Measurements from ENCODE around the gene GFRA4.

Gene GFRA4, protein sequence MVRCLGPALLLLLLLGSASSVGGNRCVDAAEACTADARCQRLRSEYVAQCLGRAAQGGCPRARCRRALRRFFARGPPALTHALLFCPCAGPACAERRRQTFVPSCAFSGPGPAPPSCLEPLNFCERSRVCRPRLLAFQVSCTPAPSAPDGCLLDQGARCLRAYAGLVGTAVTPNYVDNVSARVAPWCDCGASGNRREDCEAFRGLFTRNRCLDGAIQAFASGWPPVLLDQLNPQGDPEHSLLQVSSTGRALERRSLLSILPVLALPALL

DNA sequence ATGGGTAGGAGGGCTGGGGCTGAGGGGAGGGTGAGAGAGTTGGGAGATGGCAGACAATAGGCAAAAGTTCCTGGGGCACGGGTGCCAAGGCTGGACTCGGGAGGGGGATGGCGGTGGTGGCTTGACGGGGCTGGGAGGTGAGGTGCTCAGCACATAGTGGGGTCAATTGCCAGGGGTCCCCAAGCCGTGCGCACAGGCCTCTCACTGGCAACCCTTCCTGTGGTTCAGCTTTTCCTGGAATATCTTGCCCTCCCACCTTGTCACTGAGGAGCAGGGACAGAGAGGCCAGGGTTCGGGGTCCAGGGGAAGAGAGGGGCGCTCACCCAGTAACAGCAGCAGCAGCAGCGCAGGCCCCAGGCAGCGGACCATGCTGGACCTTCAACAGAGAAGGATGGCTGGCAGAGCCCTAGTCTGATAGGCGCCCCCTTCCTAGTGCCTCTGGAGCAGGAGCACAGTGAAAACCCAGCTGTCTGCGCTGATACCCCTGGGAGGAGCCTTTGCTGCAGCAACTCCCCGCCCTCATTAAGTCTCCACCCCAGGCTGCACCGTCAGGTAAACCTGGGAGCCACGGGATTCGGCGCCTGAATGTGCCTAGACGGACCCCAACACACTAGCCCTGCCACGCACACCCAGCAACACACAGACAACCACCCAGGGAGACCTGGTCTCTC is at the start of gene GFRA4:
Gene GFRA4 (minus strand): TSS at position 369 of the 671 bp plus-strand sequence. CDS start 0 bp downstream, at position 369.
- no peak for DNase-seq (ENCODE audit: low read depth in 1 of 2, low spot score in 1 of 2)

DNA sequence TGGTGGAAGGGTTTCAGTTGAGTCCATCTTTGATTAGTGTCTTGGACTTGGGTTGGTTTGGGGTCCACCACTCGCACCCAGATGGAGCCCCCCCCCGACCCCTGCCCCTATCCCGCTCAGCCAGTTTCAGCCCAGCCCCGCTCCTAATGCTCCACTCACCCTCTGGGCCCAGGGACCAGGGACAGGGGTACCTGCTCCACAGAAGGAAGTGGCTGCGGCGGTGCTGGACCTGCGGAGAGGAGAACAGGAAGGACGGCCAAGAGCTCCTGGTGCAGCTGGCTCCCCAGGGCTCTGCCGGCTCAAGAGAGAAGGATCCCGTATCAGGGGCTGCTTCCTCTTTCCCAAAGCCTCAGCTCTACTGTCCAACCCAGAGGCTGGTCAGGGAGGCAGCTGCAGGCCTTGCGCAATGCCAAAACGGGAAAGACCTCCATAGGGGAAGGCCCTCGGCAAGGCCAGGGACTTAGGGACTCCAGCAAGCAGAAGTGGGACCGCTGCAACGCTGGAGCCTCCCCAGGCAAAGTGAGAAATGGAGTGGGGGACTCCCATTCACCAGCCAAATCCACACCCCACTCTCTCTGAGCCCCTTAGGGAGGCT is 49.2 kb upstream of the GFRA4 start, which contains the start of gene SIGLEC1:
Gene SIGLEC1 (minus strand): TSS at position 322 of the 595 bp plus-strand sequence. CDS start 5,472 bp downstream, outside the sequence.
- no peak for DNase-seq (ENCODE audit: low read depth in 1 of 2, low spot score in 1 of 2)

DNA sequence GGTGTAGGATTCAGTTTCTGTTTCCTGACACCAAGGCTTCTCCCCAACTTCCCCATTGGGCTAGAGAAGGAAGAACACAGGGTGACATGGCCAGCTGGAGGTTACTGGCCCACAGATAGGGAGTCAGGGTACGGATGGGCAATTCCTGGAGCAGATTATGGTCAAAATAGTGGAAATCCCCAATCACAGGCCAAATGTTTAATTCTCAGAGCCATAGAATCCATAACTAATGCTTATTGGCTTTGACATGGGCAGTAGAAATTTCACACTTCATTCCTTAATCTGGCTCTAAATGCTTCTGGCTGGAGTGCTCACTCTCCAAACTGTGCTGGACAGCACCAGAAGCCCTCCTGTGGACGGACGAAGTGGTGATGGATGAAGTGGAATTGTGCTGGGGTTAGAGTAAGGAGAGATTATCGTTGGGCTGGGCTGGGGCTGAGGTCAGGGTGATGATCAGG is 48.3 kb upstream of the GFRA4 start:
- DNase-seq (ENCODE audit: low read depth in 1 of 2, low spot score in 1 of 2), result no peak

DNA sequence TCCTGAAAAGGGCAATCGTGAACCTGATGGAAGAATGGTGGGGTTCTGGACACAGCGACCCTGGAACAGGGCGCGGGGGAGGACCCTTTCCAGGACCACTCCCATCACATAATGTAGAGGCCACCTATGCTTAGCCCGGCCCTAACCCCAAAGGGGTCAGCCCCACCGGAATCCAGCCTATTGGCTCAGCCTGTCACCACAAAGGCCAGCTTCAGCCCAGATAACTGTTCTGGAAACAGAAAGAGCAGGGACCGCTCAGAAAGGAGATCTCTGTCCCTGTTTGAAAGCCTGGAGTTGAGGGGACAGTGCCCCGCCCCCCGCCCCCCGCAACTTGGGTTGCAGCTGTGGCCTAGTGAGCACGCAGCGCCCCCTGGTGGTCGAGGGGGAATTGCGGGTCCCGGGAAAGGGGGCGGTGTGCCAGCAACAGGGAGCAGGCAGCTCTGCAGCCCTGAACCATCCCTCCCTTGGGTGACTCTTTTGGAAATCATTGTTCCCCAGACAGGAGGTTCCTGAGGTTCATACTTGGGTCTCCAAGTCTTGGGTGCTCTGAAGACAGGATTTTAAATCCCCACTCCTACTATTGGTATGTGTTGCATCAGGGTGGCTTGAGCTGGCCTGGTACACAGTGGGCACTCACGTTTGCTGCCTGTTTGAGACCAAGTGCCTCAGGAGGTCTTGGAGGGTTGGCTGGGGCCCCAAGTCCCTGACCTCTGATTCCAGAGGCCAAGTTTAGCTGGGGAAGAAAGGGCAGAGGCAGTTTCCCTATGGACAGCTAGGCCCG is 47.7 kb upstream of the GFRA4 start:
- DNase-seq (ENCODE audit: low read depth in 1 of 2, low spot score in 1 of 2), result peak; percentile 56 to 70

DNA sequence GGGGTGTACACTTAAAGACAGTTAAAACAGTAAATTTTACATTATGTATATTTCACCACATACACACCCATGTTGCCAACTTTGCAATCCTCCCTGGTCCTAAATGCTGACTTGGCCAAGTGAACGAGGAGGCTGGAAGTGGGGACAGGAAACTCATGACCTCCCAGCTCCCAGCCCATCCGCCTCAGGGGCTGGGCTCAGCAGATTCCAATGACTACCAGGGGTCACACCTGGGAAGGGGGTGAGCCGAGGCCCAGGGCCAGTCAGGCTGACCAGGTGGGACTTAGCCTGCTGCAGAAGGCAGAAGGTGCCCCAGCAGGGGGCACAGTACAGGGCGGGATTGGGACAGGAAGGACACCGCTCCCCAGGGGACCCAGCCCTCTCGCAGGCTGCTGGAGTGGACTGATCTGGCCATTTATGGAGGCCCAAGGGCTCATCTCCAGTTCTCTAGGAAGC is 46.8 kb upstream of the GFRA4 start:
- no peak for DNase-seq (ENCODE audit: low read depth in 1 of 2, low spot score in 1 of 2)

DNA sequence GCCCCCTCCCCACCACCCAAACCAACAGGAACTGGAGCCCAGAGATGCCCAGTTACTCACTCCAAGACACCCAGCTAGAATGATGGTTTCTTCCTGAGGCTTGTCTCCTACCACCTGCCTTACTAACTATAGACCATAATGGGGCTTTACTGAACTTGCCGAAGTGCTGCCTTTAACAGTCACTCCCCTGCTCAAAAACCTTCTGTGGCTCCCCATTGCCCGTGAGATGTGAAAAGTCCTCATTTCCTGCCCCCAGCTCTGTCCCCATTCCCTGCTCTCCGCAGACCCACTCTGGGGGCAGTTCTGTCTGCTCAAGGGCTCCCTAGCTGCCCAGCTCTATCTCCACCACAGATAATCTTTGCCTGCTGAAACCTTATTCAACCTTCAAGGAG is 44.3 kb upstream of the GFRA4 start:
- DNase-seq (ENCODE audit: low read depth in 1 of 2, low spot score in 1 of 2), result no peak

DNA sequence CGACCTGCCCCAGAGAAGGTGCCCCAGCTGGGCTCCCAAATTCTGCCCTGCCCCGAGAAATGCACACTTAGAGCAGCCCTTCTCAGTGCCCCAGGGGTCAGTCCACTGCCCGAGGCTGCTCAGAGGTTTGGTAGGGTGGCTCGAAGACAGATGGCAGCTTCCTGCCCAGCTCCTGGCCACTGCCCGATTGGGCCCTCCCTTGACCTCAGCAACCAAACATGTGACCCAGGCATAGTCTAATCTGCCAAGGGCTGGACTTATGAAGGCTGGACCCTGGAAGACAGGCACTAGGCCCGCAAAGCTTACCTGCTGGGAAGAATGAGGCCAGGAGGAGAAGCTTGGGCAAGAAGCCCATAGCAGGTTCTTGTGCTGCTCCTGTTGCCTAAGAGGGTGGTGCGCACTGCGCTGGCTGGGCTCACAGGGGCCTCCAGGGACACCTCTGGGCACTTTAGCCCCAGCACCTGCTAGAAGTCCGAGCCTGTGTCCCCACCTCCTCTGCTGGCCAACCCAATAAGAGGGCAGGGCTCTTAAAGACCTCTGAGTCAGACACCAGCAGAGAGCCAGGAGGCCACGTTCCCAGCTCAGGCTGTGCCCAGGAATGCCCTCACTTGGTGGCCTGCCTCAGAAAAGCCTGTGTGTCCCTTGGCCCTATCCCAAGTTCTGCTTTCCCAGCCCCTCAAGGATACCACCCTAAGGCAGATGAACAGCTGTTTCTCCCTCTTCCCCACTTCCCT is 43.7 kb upstream of the GFRA4 start:
- no peak for DNase-seq (ENCODE audit: low read depth in 1 of 2, low spot score in 1 of 2)

DNA sequence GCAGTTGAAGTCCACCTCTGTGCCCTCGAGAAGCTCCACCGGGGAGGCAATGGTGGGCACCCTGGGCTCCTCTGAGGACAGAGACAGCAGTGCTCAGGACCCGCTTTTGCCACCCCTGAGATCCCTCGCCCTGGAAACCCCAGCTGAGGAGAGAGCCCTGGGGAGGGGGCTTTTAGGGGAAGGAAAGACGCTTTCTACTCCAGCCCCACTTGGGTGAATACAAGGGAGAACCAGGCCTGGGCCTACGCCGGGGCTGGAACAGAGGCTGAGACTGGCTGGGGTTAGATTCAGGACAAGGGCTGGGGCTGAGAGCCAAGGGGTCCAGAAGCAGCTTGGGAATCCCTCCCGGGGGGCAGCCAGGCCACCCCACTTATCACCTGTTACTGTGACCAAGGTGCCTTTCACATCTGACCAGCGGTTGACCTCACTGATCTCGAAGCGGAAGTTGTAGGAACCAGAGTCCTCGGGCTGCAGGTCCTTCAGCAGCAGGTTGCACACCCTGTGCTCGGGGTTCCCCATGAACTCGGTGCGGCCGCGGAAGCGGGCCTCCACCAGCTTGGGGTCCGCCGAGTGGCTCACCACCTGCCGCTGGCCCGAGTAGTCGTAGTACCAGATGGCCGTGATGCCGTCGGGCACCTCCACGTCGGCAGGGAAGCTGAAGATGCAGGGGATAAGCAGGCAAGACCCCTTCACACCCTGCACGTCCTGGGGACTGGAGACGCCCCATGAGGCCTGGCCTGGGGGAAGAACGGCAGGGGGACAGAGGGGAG is 43.0 kb upstream of the GFRA4 start:
- DNase-seq (ENCODE audit: low read depth in 1 of 2, low spot score in 1 of 2), result no peak

DNA sequence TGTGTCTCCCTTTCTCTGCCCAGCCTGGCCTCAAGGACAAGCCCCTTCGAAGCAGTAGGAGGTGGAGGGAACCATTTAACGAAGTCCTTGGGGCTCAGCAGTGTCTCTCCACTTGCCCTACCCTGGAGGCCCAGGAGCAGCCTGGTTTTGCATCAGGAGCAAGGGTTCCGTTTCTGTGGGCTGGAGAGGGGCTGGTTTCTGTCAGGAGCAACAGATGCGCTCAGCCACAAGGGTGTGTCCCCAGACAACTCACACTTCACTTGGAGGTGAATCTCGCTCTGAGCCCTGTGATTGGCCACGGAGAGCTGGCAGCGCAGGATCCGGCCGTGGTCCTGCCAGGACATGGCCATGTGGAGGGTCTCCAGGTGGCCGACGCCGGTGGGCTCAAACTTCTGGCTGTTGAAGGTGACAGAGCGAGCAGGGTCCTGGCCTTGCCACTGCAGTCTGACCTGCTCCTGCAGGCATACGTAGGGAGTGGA is 42.3 kb upstream of the GFRA4 start:
- DNase-seq (ENCODE audit: low read depth in 1 of 2, low spot score in 1 of 2), result no peak

DNA sequence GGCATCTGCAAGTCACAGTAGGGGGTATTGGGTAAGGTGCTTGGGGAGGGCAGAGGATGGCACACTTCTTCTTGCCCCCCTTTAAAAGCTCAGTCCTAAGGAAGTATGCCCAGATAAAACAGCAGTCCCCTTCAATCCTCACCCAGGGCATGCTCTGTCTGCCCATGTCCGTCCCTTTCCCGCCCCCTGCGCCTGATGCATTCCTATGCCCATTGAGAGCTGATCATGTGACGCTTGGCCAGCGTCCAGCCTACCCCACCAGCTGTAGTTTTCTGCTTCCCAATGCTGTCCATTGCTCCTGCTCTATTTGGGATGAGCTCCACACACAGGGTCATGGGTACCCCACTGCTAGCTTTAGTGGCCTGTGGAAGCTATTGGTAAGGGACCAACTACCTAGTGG is 40.9 kb upstream of the GFRA4 start:
- DNase-seq (ENCODE audit: low read depth in 1 of 2, low spot score in 1 of 2), result no peak

DNA sequence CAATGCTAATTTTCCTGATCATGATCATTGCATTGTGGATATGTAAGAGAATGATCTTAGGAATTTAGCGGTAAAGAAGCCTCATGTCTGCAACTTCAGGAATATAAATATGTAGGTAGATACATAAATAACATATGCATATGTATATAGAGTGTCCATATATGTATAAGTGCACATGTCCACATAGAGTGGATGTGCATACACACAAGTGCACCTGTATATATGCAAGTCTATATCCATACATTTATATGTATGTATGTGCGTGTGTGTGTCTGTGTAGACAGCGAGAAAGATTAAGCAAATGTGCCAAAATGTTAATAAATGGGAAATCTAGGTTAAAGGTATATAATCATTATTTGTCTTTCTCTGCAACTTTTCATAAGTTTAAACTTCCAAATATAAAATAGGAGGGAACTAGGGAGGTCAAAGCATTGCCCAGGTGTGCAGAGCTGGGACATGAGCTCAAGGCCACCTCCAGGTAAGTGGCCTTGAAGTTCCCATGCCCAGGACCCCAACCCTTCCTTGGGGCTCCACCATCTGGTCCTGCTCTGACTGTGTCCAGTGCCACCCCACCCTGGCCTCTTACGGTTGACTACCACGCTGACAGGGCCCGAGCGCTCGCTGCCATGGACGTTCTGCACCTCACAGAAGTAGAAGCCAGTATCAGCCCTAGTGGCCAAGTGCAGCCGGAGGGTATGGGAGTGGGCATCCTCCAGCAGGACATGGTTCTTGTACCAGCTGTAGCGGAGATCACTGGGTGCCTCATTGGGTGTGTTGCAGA is 39.6 kb upstream of the GFRA4 start:
- DNase-seq (ENCODE audit: low read depth in 1 of 2, low spot score in 1 of 2), result no peak

DNA sequence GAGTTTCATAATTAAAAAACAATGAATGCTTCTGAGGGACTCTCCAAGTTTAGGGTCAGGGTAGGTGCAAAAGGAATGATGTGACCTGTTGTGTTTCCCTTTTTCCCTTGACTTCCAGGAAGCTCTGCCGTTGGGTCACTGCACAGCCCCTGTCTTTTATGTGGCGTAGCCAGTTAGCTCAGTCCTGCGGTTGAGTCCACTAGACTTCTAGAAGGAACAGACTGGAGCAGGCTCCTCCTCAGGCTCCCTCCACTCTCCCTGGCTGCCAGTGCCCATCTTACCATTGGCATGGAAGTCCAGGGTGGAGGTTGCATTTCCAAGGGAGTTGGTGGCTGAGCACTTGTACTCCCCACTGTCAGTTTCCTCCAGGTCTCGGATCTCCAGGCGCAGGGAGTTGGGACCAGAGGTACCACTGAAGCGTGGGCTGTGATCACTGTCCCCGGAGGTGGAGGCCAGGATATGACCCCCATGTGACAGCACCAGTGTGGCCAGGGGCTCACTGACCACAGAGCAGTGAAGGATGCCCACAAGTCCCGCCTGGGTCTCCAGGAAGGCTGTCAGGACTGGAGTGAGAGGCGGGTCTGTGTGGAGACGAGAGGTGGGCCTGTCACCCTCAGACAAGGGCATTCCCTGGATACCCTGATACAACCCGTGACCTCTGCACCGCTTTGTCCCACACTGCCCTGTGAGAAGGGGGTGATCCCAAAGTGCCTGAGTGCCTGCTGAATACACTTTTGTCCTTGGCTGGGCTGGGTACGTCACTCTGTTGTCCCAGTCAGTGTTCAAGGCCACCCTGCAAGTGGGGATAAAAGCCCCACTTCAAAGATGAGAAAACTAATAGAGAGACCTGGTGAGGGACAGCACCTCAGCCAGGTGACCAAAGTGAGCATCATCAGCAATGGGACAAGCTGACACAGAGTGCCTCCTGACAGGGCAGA is 38.1 kb upstream of the GFRA4 start:
- no peak for DNase-seq (ENCODE audit: low read depth in 1 of 2, low spot score in 1 of 2)

DNA sequence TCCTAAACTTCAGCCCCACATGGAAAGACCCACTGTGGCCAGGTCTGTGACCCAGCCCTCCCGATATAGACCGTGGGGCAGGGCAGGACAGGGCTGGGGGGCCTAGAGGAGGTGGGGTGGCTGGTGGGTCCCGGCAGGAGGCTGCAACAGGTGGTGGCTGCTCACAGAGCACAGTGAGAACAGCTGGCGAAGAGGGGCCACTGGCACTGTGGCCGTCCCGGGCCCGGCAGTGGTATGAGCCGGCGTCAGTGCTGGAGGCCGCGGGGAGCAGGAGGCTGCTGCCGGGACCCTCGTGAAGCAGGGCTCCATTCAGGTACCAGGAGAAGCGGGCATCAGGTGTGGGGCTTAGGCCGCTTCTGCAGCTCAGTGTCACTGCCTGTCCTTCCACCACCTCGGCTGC is 35.8 kb upstream of the GFRA4 start:
- no peak for DNase-seq (ENCODE audit: low read depth in 1 of 2, low spot score in 1 of 2)

DNA sequence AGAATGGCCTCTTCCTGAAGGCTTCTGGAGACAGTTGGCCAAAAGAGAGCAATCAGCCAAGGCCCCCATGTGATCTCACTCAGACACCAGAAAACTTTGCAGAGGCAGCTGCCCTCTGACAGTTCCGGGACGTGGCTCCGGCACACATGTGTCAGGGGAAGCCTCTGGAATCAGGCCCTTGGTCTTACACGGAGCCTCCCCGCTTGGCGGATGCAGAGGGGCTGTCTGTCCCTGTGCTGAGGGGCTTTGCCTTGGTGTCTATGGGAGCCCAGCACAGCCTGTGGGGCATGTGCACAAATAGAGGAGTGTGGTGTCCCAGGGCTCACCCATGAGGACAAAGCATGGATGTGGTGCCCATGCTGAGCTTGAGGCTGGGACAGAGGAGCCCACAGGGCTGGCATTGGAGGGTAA is 35.4 kb upstream of the GFRA4 start:
- no peak for DNase-seq (ENCODE audit: low read depth in 1 of 2, low spot score in 1 of 2)

DNA sequence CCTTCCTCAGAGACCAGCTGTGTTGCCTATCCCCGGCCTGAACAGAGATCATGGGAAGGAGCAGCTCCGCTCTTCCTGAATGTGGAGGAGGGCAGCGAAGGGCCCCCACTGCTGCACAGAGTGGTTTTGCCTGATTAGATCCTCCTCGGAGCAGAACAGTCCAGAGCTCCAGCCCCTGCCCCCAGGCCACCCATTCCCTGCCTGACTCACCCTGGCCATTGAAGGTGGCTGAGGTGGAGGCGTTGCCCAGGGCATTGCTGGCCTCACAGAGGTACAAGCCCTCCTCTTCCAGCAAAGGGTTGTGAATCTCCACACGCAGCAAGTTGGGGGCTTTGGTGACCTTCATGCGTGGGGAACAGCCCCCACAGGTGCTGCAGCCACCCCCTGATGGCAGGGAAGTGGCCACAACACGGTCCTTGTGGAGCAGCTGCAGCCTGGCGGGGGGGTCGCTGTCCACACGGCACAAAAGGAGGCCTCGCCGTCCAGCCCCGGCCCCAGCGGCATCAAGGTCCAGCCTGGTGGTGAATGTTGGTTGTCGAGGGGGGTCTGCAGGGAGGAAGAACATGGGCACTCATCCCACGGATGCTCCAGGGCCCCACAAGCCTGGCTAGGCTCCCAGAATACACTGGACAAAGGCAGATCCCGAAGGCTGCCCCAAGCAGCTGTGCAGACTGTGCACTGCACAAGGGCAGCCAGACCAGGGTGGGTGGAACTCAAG is 34.5 kb upstream of the GFRA4 start:
- DNase-seq (ENCODE audit: low read depth in 1 of 2, low spot score in 1 of 2), result no peak

DNA sequence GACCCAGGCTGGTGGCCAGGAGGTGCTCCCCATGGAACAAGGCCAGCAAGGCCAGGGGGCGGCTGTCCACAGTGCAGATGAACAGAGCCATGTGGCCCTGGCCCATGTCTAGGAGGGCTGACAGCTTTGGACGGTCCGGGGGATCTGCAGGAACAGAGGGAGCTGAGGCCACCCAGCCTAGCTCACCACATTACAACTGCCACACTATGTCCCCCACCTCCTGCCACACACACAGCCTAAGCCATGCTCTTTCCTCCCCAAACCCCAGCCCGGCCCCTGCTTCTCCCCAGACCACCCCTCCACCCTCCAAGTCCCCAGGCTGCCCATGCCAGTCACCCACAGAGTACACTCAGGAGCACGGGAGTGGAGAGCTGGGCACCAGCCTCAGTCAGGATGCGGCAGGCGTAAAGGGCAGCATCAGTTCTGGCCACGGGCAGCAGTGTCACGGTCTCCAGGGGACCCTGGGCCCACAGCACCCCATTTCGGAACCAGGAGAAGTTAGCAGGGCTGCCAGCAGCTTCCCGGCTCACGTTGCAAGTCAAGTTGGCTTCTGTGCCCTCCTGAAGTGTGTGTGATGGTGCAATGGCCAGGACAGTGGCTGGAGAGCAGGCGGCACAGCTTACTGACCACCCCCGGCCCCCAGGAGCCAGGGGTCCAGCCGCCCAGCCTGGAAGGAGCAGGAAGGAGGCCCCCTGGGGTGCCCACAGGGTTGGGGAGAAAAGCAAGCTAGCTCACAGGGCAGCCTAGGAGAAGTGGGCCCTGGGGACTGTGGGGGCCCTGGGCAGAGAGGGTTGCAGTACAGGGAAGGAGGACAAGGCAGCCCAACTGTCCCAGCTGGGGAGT is 33.8 kb upstream of the GFRA4 start:
- no peak for DNase-seq (ENCODE audit: low read depth in 1 of 2, low spot score in 1 of 2)
